PC-9 (cell line): ENCODE data around the gene NLGN1. TPM values are rescaled to one million over a fixed set of nuclear protein-coding genes. Genes with fewer than 3 reads are reported as not detected.

ENCODE experiments used
- BruUV-seq: library from RNA; stranded (reverse); fragments of 400-500 nt; replicated peaks from 2 replicates; lab custom pipeline; 2021; lab: Mats Ljungman, UMichigan
- CTCF ChIA-PET: fragments of 300-600 bp; sonication (Branson Sonifier 250); formaldehyde crosslinking; loops from one replicate; lab custom pipeline; 2022; ENCODE audit warnings: antibody characterized with exemption; lab: Charles Lee
- POLR2A ChIA-PET: fragments of 300-600 bp; sonication (Branson Sonifier 250); formaldehyde crosslinking; loops from one replicate; lab custom pipeline; 2022; ENCODE audit warnings: antibody characterized with exemption; ENCODE audit not compliant: unreplicated experiment; lab: Charles Lee
- DNase-seq, 2 experiments: peaks; one replicate each; pipeline versions ENCODE4 v3.0.0 to v3.0.0-alpha.2; 2015 to 2022; ENCODE audit warnings: mixed read lengths in 1 of 2
- H2AFZ ChIP-seq: fragments of 200-600 bp; sonication (generic); 2 replicates; pipeline ENCODE4 v1.8.1; 2017; ENCODE audit warnings: antibody characterized with exemption
- H3F3A ChIP-seq: fragments of 200-600 bp; sonication (generic); 2 replicates; pipeline ENCODE4 v1.8.1; 2017; ENCODE audit warnings: antibody characterized with exemption, mild to moderate bottlenecking, low read depth; ENCODE audit not compliant: insufficient read depth
- H3K27ac ChIP-seq: fragments of 200-600 bp; sonication (generic); 2 replicates; pipeline ENCODE4 v1.6.1; 2016; ENCODE audit warnings: mixed run types
- H3K27me3 ChIP-seq: fragments of 200-600 bp; sonication (generic); 2 replicates; pipeline ENCODE4 v1.6.1; 2016; ENCODE audit warnings: low read depth, mixed run types; ENCODE audit not compliant: insufficient read depth
- H3K36me3 ChIP-seq: fragments of 200-600 bp; sonication (generic); 2 replicates; pipeline ENCODE4 v1.6.1; 2016; ENCODE audit warnings: low read depth, mixed run types
- H3K4me1 ChIP-seq: fragments of 200-600 bp; sonication (generic); replicated peaks from 2 replicates; pipeline ENCODE4 v1.6.1; 2016; ENCODE audit warnings: mixed run types; ENCODE audit not compliant: insufficient read depth
- H3K4me2 ChIP-seq: fragments of 200-600 bp; sonication (generic); 2 replicates; pipeline ENCODE4 v1.6.1; 2017; ENCODE audit warnings: mixed run types
- H3K4me3 ChIP-seq: fragments of 200-600 bp; sonication (generic); 2 replicates; pipeline ENCODE4 v1.6.1; 2016; ENCODE audit warnings: mixed run types
- H3K79me2 ChIP-seq: fragments of 200-600 bp; sonication (generic); 2 replicates; pipeline ENCODE4 v1.6.1; 2017; ENCODE audit warnings: low read depth, mixed run types
- H3K9me2 ChIP-seq: fragments of 200-600 bp; sonication (generic); 2 replicates; pipeline ENCODE4 v1.8.1; 2017; ENCODE audit warnings: mild to moderate bottlenecking; ENCODE audit not compliant: insufficient read depth
- H3K9me3 ChIP-seq: fragments of 200-600 bp; sonication (generic); 2 replicates; pipeline ENCODE4 v1.8.1; 2016; ENCODE audit warnings: low read depth; ENCODE audit not compliant: insufficient read depth
- H4K20me1 ChIP-seq: fragments of 200-600 bp; sonication (generic); 2 replicates; pipeline ENCODE4 v1.8.1; 2017; ENCODE audit not compliant: insufficient read depth
- EZH2 ChIP-seq: fragments of 200-600 bp; sonication (generic); IDR thresholded peaks from 2 replicates; pipeline ENCODE4 v1.8.0; 2017; ENCODE audit warnings: antibody characterized with exemption, low read depth
- intact Hi-C: fragments of 100-400 bp; cut with micrococcal nuclease; formaldehyde crosslinking; loops from one replicate; pipeline ENCODE4 v1.10.0; 2022; ENCODE audit not compliant: unreplicated experiment
- total RNA-seq: library from RNA; stranded (reverse); gene quantifications from 2 replicates; pipeline ENCODE4 v1.2.3, GENCODE V29; 2021
- TF ChIP-seq, protein P1 (sequence below): fragments of 200-600 bp; sonication (generic); conservative IDR thresholded peaks from 2 replicates; pipeline ENCODE4 v1.6.1; 2017; ENCODE audit warnings: mixed run types, antibody characterized with exemption, mild to moderate bottlenecking, moderate library complexity

Gene NLGN1
- total RNA-seq, 1 experiment from 2014 or later: 1.4 TPM

DNA sequence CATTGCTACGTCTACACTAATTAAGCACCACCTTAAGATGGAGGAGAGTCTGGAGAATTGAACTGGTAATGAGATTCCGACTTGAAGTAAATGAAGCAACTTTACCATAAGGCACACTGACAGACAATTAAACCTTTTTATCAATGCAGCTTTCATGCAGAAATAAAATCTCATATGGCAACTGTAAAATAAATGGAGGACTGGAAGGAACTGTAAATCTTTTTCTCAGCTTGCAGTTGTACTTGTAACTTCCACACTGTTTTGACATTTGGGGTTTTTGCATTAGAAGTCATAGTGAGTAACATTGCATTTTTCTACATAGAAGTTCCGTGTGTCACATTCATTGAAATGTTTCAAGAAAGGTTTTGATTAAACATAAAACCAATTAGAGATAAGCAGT lies 705.3 kb downstream of the NLGN1 start:
- ChIA-PET CTCF (no interaction called here), POLR2A (no interaction called here)
- intact Hi-C loops: no loop called here
- Histone ChIP-seq H3K36me3 (no peaks in the 10 kb centered on the region), H3K4me2 (no peak overlapping the region), H3K79me2 (no peaks in the 10 kb centered on the region), H3K4me1 (0 out of 2 replicates have a peak, but pooled peaks cover 5% of the 10 kb centered on the region), H3K9me3 (no peaks in the 10 kb centered on the region), H3K27me3 (no peaks in the 10 kb centered on the region), H4K20me1 (no peaks in the 10 kb centered on the region), H3K4me3 (no peak overlapping the region), H3K9me2 (no peaks in the 10 kb centered on the region), H3K27ac (no peak overlapping the region), H2AFZ (no peak overlapping the region), H3F3A (no peaks in the 10 kb centered on the region)
- TF ChIP-seq, protein P1, sequence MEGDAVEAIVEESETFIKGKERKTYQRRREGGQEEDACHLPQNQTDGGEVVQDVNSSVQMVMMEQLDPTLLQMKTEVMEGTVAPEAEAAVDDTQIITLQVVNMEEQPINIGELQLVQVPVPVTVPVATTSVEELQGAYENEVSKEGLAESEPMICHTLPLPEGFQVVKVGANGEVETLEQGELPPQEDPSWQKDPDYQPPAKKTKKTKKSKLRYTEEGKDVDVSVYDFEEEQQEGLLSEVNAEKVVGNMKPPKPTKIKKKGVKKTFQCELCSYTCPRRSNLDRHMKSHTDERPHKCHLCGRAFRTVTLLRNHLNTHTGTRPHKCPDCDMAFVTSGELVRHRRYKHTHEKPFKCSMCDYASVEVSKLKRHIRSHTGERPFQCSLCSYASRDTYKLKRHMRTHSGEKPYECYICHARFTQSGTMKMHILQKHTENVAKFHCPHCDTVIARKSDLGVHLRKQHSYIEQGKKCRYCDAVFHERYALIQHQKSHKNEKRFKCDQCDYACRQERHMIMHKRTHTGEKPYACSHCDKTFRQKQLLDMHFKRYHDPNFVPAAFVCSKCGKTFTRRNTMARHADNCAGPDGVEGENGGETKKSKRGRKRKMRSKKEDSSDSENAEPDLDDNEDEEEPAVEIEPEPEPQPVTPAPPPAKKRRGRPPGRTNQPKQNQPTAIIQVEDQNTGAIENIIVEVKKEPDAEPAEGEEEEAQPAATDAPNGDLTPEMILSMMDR: no peak
- no peak for TF ChIP-seq EZH2
- no peak for DNase-seq
- BruUV-seq: no TSS peak

DNA sequence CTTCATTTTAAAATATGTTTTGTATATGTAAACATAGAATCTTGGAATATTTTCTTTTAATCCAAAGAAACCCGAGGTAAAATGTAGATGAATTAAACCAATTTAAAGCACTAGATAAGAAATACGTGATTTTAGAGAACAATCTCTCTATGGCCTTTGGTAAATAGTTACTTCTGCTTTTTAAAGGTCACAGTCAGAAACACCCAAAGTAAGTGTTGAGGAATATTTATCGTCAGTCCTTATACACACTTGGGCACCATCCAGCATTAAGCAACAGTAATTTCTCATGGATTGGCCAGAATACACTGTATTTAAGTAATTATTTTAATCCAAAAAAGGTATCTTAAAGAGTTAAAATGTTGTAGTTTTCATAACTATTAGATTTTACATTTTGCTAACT lies 713.2 kb downstream of the NLGN1 start:
- CTCF ChIA-PET: no interaction called here
- no TSS peak for BruUV-seq
- no peaks in the 10 kb centered on the region for H4K20me1 ChIP-seq

DNA sequence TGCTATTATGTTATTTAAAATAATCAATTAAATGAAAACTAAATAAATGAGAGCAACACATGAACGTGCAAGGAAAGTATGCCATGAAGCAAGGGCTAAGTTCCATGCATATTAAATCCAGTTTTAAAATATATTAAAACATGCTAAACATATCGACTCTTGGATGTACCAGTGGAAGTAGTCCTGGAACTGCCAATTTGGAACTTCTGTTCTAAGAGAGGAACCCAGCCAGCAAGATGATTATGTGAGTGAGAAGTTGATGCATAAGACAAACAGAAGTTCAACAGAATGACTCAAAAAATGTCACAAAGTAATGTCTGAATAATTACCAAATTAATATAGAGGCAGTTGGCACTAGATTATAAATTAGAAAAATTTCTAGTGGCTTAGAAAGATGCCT lies 714.2 kb downstream of the NLGN1 start:
- Histone ChIP-seq H3K4me2 (no peak overlapping the region), H3K27ac (no peak overlapping the region), H3K9me3 (no peaks in the 10 kb centered on the region), H3K4me3 (no peak overlapping the region), H3K27me3 (no peaks in the 10 kb centered on the region), H4K20me1 (no peaks in the 10 kb centered on the region), H3K79me2 (no peaks in the 10 kb centered on the region), H3K9me2 (peaks cover 5% of the 10 kb centered on the region), H3K36me3 (no peaks in the 10 kb centered on the region), H3F3A (no peaks in the 10 kb centered on the region), H2AFZ (no peak overlapping the region), H3K4me1 (no peaks in the 10 kb centered on the region)
- TF ChIP-seq, protein P1: no peak
- no peak for TF ChIP-seq EZH2
- intact Hi-C loops: no loop called here
- BruUV-seq: no TSS peak
- ChIA-PET POLR2A (no interaction called here), CTCF (no interaction called here)
- DNase-seq: no peak

More for the DNA sequence above, 713.2 kb downstream of the NLGN1 start:
- no peaks in the 10 kb centered on the region for H3K36me3 ChIP-seq
- no peak overlapping the region for H2AFZ ChIP-seq
- POLR2A ChIA-PET: no interaction called here
- no peak for DNase-seq
- H3K4me2 ChIP-seq: no peak overlapping the region
- TF ChIP-seq, protein P1: no peak
- no peak for TF ChIP-seq EZH2
- H3K79me2 ChIP-seq: no peaks in the 10 kb centered on the region
- peaks cover 5% of the 10 kb centered on the region; the same call in 1 of the 2 replicates for H3K9me2 ChIP-seq
- H3K27me3 ChIP-seq: no peaks in the 10 kb centered on the region
- H3K27ac ChIP-seq: no peak overlapping the region
- no peaks in the 10 kb centered on the region for H3F3A ChIP-seq
- no peaks in the 10 kb centered on the region for H3K4me1 ChIP-seq
- no peak overlapping the region for H3K4me3 ChIP-seq
- H3K9me3 ChIP-seq: no peaks in the 10 kb centered on the region
- intact Hi-C loops: no loop called here
